Stimulated activated CD8-positive, alpha-beta memory T cell treated with anti-CD3 and anti-CD28 coated beads, Interleukin-2, amount 100 ng/mL, for 48 hours (primary cell): ENCODE measurements around the gene CNTNAP2.

Experiments
- DNase-seq, 2 donors: peaks; one replicate each; pipeline ENCODE4 v3.0.0-alpha.2; 2020; ENCODE audit warnings: low read depth in 2 of 2

The CNTNAP2 gene

GRCh38 chr7:148095066-148095465 is 1978.5 kb downstream of the CNTNAP2 start:
- DNase-seq = no peak

GRCh38 chr7:148104136-148104716 is 1987.6 kb downstream of the CNTNAP2 start:
- no peak for DNase-seq

- DNase-seq = no peak
Measured at GRCh38 chr7:148104924-148105323, 1988.3 kb downstream of the CNTNAP2 start.

GRCh38 chr7:148105853-148106252 is 1989.3 kb downstream of the CNTNAP2 start:
- DNase-seq = no peak

GRCh38 chr7:148107443-148108127 is 1991.0 kb downstream of the CNTNAP2 start:
- no peak for DNase-seq

GRCh38 chr7:148108381-148108780 is 1991.8 kb downstream of the CNTNAP2 start:
- DNase-seq = no peak

- DNase-seq = no peak
Measured at GRCh38 chr7:148110097-148110868, 1993.7 kb downstream of the CNTNAP2 start.

GRCh38 chr7:148114804-148115203 is 1998.2 kb downstream of the CNTNAP2 start:
- DNase-seq = no peak

GRCh38 chr7:148115308-148115707 is 1998.7 kb downstream of the CNTNAP2 start:
- DNase-seq = no peak

- no peak for DNase-seq
Measured at GRCh38 chr7:148116195-148116594, 1999.6 kb downstream of the CNTNAP2 start.

- DNase-seq = no peak
Measured at GRCh38 chr7:148116829-148117403, 2000.3 kb downstream of the CNTNAP2 start.

- DNase-seq = no peak
Measured at GRCh38 chr7:148118371-148118770, 2001.8 kb downstream of the CNTNAP2 start.

- DNase-seq = no peak
Measured at GRCh38 chr7:148121401-148121800, 2004.8 kb downstream of the CNTNAP2 start.

- no peak for DNase-seq
Measured at GRCh38 chr7:148121847-148122246, 2005.2 kb downstream of the CNTNAP2 start.

GRCh38 chr7:148124477-148124876 is 2007.9 kb downstream of the CNTNAP2 start:
- no peak for DNase-seq

- DNase-seq = no peak
Measured at GRCh38 chr7:148127374-148127773, 2010.8 kb downstream of the CNTNAP2 start.

GRCh38 chr7:148129023-148129422 is 2012.4 kb downstream of the CNTNAP2 start:
- DNase-seq = no peak

GRCh38 chr7:148135116-148135515 is 2018.5 kb downstream of the CNTNAP2 start:
- no peak for DNase-seq

- no peak for DNase-seq
Measured at GRCh38 chr7:148135997-148136396, 2019.4 kb downstream of the CNTNAP2 start.

GRCh38 chr7:148142660-148143248 is 2026.2 kb downstream of the CNTNAP2 start:
- no peak for DNase-seq

GRCh38 chr7:148144827-148145226 is 2028.2 kb downstream of the CNTNAP2 start:
- no peak for DNase-seq

GRCh38 chr7:148146346-148146745 is 2029.7 kb downstream of the CNTNAP2 start:
- no peak for DNase-seq
